NCI-H2029 treated with DMSO at 0.1 percent for 48 hours (cell line): ENCODE results near the gene CARD11.
"Not testable (repeated sequence)": the region's sequence is repeated elsewhere in the genome, so short reads cannot be mapped to it uniquely, and the experiment has no call there.

Experiments used
- DNase-seq: peaks from one replicate; lab custom pipeline; 2025; lab: John Stamatoyannopoulos, UW

CARD11 gene

DNA sequence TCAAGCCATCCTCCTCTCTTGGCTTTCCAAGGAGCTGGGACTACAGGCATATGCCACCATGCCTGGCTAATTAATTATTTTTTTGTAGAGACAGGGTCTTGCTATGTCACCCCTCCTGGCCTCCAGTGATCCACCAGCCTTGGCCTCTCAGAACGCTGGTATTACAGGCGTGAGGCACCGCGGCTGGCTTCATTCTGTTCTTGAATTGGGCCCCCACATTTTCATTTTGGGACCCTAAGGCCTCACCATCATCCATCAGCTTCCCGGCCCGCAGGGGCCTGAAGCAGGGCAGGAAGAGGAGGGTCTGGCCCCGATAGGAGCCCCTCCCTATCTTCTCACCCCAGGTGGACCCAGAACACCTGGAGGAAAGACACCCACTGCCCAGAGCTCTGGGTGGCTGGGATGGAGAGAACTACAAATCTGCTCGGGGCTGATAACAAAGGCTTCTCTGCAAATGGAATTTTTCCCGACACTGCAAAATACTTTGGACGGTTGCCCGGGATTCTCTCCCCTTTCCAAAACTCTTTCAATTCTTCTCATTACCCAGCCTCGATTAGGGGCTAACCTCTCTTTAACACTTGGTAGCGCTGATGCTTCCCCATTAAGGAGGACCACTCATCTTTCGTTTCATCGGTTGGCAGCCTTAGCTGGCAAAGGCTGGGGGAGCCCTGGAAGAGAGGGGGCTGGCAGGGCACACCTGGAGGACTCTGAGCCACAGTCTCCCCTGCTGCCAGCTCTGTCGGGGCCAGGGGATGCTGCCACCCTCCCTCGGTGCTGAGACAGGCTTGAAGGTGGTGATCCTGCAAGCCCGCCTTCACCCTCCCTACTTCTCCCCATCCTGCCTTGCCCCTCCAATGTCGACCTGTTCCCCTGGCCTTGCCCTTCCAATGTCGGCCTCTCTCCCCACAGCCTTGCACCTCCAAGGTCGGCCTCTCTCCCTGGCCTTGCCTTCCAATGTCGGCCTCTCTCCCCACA, 118.5 kb downstream of the CARD11 start:
- DNase-seq: no peak

DNA sequence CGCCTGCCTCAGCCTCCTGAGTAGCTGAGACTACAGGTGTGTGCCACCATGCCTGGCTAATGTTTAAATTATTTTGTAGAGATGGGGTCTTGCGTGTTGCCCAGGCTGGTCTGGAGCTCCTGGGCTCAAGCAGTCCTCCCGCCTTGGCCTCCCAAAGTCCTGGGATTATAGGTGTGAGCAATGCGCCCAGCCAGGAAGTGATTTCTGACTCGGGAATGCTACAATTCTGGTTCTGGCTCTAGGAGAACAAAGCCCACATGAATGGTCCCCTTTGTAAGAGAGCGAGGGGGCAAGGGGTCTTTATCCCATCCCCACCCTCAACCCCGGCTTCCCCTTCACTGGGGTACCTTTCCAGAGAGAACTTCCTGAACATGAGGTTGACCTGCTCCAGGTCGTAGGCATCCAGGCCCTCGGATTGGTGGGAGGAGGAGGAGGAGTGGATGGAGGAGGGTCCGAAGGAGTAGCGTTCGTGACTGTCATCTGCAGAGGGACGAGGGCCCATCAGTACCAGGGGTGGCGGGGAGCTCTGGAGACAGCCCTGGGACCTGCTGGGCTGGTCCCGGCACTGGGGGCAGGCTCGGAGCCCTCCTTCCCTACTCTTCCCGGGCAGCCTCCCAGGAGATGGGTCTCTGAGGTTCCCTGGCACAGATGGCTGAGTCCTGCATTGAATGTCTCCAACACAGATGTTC, 119.6 kb downstream of the CARD11 start:
- DNase-seq: no peak

DNA sequence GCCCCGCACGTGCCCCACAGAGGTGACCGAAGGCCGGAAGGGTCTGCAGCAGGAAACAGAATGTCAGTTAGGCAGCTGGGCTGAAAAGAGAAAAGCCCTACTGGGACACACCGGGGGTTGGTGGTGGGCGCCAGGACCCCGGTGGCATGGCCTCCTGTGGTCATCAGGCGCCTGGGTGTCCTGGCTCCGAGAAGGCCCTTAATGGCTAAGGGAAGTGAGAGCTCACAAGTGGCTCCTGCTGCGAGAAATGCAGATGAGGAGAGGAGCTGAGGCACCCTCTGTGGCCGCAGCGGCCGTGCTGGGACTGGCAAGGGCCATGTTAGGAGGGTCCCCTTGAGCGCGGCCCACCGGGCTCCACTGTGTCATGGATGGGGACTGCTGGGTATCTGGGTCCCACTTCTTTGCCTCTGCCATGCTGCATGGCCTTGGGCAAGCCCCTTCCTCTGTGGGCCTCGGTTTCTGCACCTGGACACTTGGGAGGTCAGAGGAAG, 120.3 kb downstream of the CARD11 start:
- DNase-seq: no peak

DNA sequence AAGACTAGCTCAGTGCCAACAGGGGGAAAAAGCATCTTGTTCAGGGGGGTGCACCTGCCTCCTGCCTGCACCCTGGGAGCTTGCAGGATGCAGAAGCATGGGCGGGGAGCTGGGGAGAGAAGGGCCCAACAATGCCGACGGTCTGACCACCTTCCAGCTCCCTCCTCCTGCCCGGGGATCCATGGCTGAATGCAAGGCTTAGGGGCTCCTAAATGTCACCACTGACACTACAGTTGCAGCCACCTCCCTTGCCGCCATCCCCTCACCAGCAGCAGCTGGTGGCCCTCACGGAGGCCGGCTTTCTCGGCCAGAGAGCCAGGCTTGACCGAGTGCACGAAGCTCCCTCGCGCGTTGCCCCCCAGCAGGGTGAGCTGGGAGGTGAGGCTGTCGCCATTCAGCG, 120.8 kb downstream of the CARD11 start:
- no peak for DNase-seq

DNA sequence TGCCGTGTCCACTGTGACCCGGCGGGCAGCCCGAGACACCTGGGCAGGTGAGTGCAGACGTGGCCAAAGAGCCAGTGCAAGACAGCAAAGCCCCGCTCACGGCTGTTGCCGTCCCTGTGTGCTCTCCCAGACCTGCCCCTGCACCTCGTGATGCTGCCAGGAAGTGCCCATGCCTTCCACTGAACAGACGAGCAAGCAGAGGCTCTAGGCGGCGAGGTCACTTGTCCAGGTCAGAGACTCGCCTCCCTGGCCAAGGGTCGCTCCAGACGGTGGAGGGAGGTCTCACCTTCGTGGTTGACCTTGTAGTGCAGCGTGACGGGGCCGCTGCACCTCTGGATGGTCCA, 121.3 kb downstream of the CARD11 start:
- DNase-seq: no peak

DNA sequence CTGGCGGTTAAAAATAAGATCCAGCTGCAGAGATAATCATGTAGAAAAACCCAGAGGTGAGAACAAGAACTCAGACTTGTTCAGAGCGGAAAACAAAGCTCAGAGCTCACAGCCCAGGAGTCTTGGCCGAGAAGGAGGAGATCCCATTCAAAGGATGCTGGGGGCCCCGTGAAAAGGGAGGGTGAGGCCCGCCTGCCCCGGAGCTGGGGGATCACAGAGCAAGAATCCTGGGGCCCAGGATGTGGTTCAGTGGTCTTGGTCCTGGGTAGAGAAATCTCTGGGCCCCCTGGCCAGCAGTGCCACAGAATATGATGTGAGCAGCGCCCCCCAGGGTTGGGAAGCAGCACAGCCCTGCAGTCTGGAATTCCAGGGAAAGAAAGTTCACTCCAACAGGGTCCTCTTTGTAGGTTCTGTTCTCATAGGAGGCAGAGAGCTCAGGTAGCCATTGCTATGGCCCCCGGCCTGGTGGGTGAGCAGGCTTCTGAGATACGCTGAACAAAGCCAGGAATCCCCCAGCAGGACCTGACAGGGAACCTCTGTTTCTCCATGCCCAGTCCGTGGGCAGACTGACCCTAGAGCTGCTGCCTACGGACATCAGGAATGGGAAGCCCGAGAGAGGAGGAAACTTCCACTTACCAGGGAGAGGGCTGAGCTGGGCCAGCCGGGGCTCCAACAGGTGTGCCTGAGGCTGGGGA, 121.9 kb downstream of the CARD11 start:
- no peak for DNase-seq

DNA sequence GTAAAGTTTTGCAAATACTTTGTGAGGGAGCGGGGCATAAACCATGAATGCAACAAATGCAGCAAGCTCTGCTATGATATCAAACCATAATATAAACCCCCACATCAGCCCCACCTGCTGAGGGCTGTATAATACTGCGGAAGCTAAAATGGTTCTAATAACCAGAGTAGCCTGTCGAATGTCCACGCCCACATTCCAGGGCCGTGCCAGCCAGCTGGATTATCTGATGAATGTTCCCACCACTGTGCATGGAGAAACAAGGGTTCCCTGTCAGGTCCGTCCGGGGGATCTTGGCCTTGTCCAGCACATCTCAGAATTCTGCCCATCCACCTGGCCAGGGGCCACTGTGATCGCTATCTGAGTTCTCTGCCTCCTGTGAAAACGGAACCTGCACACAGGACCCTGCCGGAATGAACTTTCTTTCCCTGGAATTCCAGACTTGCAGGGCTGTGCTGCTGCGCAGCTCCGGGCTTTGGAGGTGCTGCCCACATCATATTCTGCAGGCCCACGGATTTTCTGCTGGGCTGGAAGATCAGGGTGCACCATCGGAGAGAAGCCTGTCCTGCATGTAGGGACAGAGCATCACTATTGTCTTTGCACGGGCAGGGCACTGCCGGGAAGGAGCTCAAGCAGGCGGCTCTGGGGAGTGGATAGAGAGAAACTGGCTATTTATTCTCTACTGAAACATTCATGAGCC, 122.6 kb downstream of the CARD11 start:
- no peak for DNase-seq

DNA sequence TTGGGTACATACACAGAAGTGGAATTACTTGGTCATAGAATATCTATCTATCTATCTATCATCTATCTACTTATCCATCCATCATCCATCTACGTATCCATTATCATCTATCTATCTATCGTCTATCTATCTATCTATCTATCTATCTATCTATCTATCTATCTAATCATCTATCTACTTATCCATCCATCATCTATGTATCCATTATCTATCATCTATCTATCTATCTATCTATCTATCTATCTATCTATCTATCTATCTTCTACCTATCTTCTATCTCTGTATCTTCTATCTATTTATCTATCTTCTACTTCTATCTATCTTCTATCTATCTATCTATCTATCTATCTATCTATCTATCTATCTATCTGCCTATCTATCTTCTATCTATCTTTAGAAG, 123.2 kb downstream of the CARD11 start:
- DNase-seq: not testable (repeated sequence)

DNA sequence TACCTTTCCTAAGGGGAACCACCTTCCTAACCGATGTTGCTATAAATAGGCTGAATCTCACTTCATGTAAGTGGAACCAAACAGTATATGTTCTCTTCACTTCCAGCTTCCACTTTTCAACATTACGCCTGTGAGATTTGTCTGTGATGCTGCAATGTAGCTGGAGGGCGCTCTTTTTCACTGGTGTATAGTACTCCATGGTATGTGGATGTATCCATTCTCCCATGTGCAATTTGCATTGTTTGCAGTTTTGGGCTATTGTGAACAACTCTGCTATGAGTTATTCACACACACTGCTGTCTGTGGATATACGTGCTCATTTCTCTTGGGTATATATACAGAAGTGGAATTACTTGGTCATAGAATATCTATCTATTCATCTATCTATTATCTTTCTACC, 123.6 kb downstream of the CARD11 start:
- no peak for DNase-seq

DNA sequence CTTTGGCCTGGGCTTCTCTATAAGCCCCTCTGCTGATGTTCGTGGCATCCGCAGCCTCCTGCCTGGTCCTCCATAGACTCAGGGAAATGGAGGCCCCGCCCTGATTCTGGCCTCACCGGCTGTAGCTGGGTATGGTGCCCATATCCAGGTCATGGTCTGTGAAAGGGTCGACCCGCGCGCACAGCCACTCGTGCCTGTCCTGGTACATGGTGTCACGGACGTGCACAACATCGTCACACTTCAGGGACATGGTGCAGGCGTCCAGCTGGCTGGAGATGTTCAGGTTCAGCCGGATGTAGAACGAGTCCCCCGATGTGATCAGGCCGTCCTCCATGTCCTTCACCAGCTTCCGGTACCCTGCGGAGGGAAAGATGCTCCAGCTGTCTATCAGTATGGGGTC, 124.4 kb downstream of the CARD11 start:
- DNase-seq: no peak

DNA sequence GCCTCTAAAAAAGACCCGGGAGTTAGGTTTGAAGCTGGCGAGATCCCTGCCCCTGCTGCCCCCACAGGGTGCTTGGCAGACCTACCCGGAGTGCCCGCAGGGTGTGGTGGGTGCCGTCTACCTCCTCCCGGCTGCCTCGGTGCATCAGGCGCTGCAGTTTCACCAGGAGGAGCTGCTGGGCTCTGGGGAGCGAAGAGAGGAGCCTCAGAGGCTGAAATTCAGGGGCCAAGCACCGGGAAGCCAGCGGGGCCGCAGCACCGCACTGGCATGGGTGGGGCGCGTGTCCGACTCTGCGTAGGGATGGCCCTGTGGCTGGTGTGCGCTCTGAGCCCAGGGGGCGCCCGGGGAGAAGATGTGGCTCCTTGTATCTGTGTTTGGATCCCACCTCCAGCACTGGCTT, 125.3 kb downstream of the CARD11 start:
- no peak for DNase-seq

DNA sequence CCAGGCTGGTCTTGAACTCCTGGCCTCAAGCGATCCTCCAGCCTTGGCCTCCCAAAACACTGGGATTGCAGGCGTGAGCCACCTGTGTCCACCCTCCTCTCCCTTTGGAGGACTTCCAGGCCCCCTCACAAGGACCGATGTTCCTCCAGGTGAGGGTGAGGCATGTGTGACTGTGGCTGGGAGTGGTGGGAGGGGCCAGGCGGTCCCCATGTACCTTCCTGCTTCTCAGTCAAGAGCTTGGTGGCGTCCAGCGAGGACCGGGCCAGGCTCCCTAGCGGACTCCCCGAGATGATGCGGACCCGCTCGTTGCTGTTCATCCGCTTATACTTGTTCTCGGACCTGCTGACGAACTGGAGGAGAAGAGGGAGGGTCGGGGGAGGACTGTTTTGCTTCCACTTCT, 128.6 kb downstream of the CARD11 start:
- DNase-seq: no peak

DNA sequence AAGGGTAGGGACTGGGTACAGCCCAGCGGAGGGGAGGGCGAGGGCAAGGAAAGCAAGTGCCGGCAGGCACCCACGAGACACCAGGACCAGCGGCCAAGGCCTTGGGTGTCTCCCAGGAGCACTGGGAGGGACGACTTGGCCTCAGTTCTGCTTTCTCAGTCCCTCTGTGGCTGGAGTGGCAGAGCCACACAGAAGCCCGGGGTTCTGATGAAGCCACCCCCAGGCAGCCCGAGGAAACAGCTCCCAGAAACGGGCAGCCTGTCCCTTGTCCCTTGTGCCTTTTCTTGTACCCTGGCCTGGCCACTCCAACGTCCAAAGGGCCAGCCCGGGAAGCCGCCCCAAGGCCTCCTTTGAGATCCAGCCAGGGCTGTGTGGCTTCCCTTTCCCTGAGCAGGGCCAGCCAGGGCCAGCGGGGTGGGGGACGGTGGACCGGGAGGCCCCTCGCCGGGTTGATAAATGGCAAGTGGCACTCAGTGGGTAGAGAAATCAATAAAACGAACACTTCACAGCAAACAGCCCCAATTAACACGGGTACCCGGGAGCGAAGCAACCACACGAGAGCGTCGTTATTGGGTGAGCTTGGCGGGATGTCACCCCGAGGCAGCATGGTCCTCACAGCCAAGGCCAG, 129.8 kb downstream of the CARD11 start:
- no peak for DNase-seq

DNA sequence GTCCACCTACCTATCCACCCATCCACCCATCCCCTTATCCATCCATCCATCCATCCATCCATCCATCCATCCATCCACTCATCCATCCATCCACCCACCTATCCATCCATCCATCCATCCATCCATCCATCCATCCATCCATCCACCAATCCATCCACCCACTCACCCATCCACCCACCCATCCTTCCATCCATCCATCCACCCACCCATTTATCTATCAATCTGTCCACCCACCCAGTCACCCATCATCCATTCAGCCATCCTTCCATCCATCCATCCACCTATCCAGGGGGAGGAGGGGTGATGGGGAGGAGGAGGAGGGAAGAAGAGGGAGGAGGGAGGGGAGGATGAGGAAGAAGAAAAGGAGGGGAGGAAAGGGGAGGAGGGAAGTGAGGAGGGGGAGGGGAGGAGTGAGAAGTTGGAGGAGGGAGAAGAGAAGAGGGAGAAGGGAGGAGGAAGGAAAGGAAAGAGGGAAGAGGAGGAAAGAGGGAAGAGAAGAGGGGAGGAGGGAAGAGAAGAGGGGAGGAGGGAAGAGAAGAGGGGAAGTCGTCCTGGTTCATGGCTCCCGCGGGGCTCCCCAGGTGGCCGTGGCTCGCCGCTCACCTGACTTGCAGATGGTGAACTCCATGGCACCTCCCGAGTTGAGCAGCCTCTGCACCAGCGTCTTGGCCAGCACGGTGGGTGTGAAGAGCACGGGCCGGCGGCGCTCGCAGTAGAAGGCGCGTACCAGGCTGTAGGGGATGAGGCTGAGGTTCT, 130.8 kb downstream of the CARD11 start:
- DNase-seq: no peak

DNA sequence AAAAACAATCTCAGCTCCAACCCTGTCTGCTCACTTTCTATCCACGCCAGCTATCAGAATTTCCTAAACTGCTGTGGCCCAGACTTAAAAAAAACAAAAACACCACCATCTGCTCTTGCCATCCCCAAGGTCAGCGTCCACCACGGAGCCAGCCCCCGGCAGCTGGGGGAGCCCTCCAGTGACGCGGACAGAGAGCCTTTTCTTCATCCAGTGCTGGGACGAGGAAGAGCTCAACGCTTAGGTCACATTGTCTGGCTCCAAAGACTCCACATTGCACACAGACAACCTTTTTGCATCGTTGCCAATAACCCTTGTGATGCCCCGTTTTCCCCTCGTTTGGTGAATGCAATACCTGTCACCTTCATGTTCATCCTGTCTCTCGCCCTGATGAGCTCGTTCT, 132.2 kb downstream of the CARD11 start:
- no peak for DNase-seq

DNA sequence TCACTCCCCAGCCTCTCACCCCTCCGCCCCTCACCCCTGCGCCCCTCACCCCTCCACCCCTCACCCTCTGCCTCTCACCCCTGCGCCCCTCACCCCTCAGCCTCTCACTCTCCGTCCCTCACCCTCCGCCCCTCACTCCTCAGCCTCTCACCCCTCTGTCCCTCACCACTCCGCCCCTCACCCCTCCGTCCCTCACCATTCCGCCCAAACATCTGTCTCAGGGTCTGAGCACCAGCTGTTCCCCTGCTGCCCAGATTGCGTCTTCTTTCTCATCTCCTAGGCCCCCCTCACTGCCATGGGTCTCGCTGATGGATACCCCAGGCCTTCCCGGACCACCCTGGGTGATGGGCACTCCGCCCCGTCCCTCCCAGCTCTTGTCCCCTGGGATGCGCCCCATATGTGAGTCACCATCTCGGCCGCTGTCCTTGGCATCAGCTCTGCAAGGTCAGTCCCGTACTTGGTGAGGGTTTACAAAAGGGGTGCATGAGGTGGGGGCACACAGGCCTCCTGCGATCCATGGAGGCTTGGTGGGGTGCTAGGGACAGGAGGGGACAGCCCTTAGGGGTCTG, 134.1 kb downstream of the CARD11 start:
- DNase-seq: no peak

DNA sequence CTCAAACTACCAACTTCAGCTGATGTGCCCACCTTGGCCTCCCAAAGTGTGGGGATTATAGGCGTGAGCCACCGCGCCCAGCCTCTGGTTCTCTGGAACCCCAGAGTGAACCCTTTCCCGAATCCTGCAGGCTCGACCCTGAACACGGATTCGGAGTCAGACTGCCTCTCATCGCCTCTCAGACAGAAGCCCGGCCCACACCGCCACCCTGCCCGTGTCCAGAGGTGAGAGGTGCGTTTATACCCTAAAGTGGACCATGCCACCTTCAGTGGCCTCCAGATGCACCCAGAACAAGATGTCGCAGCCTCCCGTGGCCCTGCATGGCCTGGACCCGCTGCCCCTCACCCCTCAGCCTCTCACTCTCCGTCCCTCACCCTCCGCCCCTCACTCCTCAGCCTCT, 134.6 kb downstream of the CARD11 start:
- DNase-seq: no peak

DNA sequence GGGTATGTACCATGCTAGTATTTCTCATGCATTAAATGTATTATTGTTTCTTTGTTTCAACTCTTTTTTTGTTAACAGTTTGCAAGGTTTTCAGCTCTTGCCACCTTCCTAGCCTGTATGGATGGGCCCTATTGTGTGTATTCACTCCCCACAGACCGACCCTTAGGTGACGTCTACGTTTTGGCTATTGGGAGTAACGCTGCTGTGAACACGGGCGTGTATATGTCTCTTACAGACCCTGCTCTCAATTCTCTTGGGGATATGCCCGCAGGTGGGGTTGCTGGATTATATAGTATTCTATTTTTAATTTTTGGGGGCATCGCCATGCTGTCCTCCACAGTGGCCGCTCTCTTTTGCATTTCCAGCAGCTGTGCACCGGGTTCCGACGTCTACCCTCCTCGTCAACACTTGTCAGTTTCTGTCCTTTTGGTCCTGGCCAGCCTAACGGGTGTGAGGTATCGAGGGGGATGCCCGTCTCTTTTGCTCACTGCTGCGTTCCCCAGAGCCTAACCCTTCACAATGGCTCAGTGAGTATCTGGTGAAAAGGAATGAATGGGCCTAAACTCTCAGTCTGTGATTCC, 135.5 kb downstream of the CARD11 start:
- DNase-seq: no peak

DNA sequence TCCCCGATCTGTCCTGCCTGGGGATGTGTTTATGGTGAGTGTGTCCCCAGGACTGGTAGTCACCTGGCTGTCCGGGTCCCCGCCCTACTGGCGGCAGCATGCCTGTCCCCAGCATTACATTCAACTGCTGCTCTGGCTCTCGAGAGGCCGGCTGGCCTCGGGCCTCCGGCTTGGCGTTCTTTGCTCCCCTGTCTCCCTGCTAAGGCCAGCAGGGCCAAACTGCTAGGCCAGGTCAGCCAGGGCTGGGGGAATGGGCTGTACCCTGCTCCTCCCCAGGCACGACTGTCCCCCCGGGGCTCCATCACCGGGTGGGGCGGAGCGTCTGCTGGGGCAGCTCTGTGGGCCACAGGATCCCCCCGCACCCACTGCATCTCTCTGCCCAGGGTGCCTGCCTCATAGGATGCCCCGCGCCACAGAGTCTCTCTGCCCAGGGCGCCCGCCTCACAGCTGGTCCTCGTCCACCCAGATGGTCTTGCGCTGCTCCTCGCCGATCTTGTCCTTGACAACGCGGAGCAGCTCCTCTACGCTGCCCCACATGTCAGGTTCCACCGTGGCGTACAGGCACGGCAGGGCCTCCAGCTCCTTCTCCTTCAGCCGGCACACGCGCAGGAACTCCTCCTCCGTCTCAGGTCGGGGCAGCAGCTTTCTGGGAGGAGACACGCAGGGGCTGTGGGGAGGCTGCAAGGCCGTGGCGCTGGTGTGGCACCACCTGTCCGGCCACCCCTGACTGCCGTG, 137.3 kb downstream of the CARD11 start:
- no peak for DNase-seq
